Lung microvascular endothelial cell (primary cell): ENCODE results near the gene ZNFX1. TPM values are rescaled to one million over a fixed set of nuclear protein-coding genes. Genes with fewer than 3 reads are reported as not detected.

ENCODE experiments used
- DNase-seq, 2 donors: peaks; one replicate each; pipeline versions ENCODE4 v3.0.0 to v3.0.0-alpha.2; 2010; ENCODE audit warnings: low read depth in 2 of 2
- total RNA-seq: library from RNA; depleted of rRNA; stranded (reverse); fragments of >200 nt; gene quantifications from 2 replicates; pipeline ENCODE4 v1.2.1, GENCODE V29; 2014

Gene ZNFX1
- total RNA-seq, 1 donor from 2014 or later = 23.0 TPM

DNA sequence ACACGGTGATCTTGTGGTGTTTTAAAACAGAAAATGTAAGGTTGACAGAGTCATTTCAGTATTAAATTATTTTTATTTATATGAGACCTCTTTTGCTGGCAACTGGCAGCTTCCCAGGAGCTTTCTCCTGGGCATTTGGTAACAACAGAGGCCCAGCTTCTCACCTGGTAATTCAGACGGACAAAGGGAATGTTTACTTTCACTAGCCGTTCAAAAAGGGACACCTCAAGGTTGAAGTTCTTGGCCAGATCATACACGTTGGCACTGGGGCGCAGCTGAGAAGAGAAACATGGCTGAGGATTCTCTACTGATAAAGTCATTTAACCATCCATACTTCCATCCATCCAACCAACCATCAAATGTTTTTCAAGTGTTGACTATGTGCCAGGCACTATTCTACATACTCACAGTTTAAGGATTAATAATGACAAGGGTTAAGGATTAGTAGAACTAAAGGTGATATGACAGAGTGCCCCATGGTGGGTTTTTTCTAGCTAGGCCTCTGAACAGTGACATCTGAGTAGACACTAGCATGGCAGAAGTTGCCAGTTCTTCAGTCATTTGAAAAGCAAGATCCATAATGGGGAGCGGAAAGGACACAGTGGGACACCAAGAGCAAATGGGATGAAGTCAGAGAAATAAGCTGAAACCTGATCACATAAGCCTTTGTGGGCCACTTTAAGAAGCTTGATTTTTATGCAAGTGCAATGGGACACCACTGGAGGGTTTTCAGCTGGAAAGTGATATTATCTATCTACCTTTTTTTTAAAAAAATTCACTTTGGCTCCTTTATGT is 25.1 kb downstream of the ZNFX1 start:
- DNase-seq = no peak

DNA sequence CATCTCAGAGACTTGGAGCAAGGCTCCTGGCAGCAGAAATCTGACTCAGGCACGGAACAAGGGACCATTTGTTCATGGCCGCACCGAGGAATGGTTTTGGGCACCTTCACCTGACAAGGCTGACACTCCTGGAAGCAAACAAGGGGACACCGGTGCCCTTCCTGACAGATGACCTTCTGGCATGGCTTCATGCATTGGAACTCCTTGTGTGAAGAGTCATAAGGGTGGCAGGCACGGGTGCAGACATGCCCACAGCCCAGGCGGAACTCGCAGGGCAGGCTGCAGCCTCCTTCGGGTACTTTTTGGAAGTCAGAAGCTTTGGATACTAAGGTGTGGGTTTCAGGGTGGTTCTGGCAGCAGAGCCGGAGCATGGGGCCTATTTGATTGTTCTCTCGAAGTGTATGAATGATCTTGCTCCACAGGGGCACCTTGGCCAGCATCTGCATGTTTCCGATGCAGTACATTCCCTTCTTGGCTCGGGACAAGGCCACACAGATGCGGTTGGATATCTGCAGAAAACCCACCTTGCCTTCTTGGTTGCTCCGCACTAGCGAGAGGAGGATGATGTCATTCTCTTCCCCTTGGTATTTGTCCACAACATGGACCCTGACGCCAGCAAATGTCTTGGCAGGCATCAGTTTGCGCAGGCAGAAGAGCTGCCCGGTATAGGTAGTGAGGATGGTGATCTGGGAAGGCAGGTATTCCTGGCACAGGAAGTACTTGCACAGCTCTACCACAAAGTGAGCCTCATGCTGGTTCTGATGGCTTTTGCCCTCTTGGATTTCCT is 28.8 kb downstream of the ZNFX1 start:
- DNase-seq = no peak

DNA sequence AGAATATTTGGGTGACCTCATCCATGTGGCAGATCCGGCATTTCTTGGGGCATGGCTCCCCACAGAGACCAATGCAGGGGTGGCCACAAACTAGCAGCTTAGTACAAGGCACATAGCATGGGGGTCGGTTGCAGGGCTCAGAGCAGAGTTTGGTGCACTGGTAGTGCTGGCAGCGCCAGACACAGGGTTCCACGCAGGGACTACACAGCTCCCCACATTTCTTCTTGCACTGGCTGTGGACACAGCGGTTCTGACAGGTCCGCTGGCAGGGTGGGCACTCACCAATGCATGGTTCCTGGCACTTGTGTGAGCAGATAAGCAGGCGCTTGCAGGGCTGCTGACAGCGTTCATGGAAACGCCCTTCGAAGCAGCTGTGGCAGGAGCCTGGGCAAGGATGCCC is 29.6 kb downstream of the ZNFX1 start:
- no peak for DNase-seq

DNA sequence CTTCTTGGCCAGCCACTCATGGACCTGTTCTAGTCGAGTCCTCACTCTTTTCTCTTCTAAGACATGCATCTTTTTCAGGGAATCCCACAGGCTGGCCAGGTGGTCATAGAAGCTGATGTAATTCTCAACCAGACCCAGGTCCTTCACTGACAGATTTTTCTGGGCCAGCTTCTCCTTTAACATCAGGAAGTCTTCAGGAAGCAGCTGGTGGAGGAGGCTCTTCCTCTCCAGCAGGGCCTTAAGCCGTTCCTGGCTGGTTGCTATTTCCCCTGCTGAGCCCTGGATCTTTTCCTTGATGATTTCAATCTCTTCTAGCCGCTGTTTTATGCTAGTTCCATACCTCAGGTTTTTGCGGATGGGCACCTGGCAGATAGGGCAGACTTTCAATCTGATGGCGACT is 30.1 kb downstream of the ZNFX1 start:
- peak in 1 of 2 donors; percentile 92 for DNase-seq

DNA sequence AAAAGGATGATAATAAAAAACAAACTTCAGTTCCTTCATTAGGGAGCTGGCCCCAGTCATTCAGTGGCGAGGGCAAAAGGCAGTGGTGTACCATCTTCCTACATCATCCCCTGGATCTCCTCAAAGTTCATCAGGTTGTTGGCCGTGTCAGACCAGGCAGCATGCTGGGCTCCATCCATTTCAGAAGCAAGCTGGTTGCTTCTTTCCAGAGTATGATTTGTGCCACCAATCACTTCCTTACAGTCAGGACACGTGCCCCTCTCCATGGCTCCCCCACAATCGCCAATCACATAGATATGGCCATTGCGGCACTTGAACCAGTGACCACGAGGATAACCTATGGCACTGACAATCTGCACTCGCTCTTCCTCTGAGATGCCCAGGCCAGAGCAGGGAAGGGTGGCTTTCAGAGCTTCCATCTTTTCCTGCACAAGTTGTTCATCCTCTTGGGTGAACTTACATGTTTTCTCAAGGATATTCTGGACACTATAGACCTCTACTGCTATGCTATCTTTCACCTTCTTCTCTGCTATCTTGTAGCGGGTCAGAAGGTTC is 30.6 kb downstream of the ZNFX1 start:
- DNase-seq = no peak

GRCh38 chr20:49245921-49246740 is 31.7 kb downstream of the ZNFX1 start:
- DNase-seq = peak; percentile 75 to 76

DNA sequence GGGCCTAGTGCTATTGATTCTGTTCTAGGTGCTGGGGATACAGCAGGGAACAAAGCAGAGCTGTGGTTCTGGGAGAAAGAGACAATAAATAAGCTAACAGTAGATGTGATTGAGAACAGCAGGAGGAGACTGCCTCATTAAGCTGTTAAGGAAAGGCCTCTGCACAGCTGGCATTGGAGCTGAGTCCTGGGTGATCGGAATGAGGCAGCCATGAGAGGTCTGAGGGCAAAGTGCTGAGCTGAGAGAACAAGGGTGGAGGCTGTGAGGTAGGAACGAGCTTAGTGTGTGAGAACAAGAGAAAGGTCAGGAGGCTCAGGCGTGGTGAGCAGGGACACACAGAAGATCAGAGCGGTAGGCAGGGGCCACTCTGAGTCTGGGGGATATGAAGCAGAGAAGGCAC is 40.3 kb downstream of the ZNFX1 start:
- no peak for DNase-seq

GRCh38 chr20:49236301-49236700 is 41.6 kb downstream of the ZNFX1 start:
- DNase-seq = no peak

DNA sequence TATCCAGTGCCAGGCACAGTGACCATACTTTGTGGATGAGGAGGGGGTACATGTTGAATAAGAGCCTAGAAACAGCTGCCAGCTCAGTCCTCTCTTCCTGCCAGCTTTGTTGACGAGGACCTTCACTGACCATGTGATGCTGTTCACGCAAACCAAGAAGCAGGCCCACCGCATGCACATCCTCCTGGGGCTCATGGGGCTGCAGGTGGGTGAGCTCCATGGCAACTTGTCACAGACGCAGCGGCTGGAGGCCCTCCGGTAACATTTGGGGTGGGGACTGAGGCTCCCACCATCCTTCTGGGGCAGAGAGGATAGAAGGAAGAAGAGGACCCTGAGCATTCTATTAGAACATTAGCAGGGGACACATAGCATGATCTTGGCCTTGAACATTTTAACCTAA is 43.0 kb downstream of the ZNFX1 start:
- no peak for DNase-seq

DNA sequence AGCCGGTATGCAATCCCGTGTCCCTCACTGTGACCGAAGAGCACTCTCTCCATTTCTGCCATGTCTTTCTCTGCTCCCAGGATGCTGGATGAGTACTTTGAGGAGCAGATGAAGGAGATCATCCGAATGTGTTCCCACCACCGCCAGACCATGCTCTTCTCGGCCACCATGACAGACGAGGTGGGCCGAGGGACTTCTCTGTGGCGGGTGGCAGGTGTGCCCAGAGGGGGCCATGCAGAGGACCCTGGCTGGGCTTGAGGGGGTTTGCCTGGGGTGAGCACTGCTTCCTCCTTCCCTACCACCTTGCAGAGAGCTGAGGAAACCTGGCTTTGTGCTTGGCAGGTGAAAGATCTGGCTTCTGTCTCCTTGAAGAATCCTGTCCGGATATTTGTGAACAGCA is 44.6 kb downstream of the ZNFX1 start:
- DNase-seq = no peak

DNA sequence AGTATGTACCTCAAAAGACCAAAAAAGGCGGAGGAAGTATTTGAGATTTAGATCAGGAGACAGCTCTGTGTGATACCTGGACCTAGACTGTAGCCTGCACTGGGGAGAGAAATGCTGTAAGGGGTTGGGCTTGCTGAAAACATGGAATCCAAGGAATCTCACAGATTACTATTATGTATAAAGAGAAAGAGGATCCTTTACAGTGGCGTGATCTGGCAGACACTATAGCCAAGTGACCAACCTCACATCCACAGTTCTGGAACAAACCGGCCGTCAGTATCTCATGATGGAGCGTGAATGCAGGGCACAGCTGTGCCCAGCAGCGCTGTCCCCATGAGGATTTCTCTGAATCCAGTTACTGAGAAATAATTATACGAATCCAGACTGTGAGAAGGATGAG is 46.4 kb downstream of the ZNFX1 start:
- no peak for DNase-seq

- DNase-seq = no peak
Measured at GRCh38 chr20:49230561-49231133, 47.2 kb downstream of the ZNFX1 start.

DNA sequence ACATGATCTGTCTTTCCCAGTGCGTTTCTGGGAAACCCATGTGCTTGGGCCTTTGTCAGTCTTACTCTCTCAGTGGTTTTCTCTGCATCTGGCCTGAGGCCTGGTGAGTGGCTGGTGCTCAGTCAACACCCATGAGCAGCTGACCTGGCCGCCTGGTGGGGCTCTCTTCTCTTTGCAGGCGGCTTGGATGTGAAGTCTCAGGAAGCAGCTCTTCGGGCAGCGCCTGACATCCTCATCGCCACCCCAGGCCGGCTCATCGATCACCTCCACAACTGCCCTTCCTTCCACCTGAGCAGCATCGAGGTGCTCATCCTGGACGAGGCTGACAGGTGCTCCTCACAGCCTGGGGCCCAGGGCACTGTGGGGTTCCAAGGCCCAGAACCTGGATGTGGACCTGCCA is 47.8 kb downstream of the ZNFX1 start:
- no peak for DNase-seq

DNA sequence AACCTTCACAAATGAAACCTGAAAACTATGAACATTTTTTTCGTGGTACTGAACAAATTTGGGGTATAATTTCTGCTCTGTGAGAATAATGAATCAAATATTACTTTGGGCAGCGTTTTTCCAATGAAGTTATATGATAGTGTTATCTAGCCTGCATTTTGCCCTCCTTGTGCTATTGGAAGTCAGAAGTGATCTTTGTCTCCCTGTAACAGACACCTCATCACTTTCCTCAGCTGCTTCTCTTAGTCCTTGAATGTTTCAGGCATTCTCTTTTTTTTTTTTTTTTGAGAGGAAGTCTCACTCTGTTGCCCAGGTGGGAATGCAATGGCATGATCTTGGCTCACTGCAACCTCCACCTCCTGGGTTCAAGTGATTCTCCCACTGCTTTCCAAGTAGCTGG is 48.5 kb downstream of the ZNFX1 start:
- no peak for DNase-seq

GRCh38 chr20:49228676-49229075 is 49.2 kb downstream of the ZNFX1 start:
- no peak for DNase-seq

- no peak for DNase-seq
Measured at GRCh38 chr20:49225896-49226295, 52.0 kb downstream of the ZNFX1 start.

DNA sequence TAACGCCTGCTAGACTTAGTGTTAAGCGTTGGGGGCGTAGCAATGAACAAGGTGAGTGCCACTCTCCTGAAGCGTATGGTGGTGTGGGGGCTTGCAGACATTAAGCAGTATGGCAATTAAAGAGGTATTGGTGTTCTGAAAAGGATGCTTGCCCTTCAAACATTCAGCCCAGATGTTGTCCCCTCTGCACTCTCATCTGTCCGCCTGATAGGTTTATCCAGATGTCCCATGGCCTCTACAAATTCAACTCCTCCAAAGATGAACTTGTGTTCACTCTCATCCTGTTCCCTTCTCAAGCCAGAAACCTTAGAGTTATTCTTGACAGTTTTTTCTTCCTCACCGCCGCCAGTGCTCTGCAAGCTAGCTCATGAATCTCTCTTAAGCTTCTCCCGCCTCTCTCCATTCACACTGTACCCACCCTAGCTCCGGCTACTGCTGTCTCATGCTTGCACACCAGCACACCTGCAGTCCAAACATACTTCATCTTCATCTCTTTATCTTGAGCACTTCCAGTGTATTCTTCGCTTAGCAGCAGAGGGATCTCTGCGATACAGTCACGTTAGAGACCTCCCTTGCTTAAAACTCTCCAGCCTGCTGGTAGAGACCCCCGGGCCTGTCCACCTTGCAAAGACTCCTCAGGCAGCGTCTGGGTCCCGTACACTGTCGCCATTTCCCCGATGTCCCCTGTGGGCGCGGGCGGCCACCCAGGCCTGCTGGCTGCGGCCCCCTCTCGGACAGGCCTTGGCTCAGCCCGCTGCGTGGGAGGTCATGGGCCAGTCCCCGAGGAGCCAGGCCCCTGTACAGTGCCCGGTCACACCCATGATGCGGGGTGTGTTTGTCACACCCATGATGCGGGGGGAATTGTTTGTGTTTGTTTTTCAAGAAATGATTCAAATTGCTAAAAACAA is 57.7 kb downstream of the ZNFX1 start:
- DNase-seq = no peak

- DNase-seq = peak; percentile 99
Measured at GRCh38 chr20:49219091-49219923, 58.5 kb downstream of the ZNFX1 start, which contains the start of gene DDX27. Gene DDX27, plus strand, starts transcription at chr20:49219416. Its CDS starts 33 bp downstream, at chr20:49219449.

DNA sequence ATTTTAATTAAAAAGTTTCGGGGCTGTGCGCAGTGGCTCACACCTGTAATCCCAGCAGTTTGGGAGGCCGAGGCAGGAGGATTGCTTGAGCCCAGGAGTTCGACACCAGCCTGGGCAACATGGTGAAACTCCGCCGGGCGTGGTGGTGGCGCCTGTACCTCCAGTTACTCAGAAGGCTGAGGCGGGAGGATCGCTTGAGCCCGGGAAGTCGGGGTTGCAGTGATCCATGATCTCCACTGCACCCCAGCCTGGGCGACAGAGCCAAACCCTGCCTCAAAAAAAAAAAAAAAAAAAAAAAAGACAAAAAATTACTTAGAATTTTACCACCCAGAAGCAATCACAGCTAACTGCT is 59.1 kb downstream of the ZNFX1 start:
- DNase-seq = peak in 1 of 2 donors; percentile 5
